Sigmoid colon (tissue), 4 donors: ENCODE data around the gene COG5.

Experiments
- POLR2A ChIP-seq, 2 donors: fragments of 450-650 bp; IDR thresholded peaks; one replicate each; pipeline ENCODE4 v1.6.1; 2016; ENCODE audit warnings: antibody characterized with exemption in 2 of 2, mild to moderate bottlenecking in 2 of 2, moderate library complexity in 2 of 2
- POLR2AphosphoS5 ChIP-seq, 4 donors: sonication (generic); formaldehyde crosslinking; IDR thresholded peaks; one replicate each; pipeline ENCODE4 v1.6.1; 2017; ENCODE audit warnings: antibody characterized with exemption in 4 of 4

DNA sequence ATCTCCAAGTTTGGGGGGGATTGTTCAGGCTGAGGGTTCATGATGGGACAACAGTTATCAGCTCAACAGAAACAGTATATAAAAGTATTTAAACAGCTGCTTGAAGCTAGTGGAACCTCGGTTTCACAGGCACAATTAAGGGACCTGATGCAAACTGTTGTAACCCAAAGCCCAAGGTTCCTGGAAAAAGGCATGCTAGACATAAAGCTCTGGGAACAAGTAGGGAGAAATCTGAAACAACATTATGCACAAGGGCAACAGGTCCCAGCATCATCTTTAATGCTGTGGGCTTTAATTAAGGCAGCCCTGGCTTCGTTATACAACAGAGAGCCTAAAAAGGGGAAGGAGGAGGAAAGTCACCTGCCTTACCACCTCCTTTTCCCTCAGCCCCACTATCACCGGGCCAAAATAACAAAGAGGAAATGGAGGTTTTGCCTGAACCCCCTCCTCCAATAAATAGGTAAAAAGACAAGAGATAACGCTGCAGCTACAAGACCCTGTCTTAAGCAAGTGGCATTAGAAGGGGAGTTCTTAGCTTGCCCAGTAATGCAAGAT is 177.1 kb downstream of the COG5 start:
- TF ChIP-seq POLR2A (IDR thresholded peaks at IDR 0.05) (no peak), POLR2AphosphoS5 (IDR thresholded peaks at IDR 0.05) (no peak)
